ENCODE results near the gene CDC45.

DNA sequence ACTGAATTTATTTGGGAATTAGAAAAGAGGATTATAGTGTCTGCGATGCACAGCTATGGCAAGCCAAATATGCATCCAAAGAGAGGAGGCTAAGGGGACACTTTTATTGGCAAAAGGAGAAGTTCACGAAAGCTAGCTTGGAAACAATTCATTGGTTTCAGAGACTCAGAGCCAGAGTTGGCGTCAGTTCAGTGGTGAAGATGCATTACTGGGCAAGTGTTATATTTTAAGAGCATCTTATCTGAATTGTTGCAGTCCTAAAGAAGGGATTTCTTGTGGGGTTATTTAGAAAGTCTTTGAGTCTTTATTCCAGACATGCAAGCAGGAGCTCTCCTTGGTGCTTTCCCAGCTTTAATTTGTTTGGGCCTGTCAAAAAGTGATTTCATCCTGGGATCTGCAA lies 29.5 kb downstream of the CDC45 start:
- TF ChIP-seq, protein P1, sequence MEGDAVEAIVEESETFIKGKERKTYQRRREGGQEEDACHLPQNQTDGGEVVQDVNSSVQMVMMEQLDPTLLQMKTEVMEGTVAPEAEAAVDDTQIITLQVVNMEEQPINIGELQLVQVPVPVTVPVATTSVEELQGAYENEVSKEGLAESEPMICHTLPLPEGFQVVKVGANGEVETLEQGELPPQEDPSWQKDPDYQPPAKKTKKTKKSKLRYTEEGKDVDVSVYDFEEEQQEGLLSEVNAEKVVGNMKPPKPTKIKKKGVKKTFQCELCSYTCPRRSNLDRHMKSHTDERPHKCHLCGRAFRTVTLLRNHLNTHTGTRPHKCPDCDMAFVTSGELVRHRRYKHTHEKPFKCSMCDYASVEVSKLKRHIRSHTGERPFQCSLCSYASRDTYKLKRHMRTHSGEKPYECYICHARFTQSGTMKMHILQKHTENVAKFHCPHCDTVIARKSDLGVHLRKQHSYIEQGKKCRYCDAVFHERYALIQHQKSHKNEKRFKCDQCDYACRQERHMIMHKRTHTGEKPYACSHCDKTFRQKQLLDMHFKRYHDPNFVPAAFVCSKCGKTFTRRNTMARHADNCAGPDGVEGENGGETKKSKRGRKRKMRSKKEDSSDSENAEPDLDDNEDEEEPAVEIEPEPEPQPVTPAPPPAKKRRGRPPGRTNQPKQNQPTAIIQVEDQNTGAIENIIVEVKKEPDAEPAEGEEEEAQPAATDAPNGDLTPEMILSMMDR (tag by site-specific recombination; IDR thresholded peaks at IDR 0.05): no peak
- TF ChIP-seq ZNF174 (tag by site-specific recombination; IDR thresholded peaks at IDR 0.05) (no peak), ZFP3 (tag by site-specific recombination; IDR thresholded peaks at IDR 0.05; ENCODE audit: low read depth) (no peak), ZNF768 (tag by site-specific recombination; IDR thresholded peaks at IDR 0.05) (no peak), ZNF664 (tag by site-specific recombination; IDR thresholded peaks at IDR 0.05) (no peak), ZNF37A (tag by site-specific recombination; IDR thresholded peaks at IDR 0.05) (no peak), ZBTB20 (tag by site-specific recombination; IDR thresholded peaks at IDR 0.05) (no peak), GLIS2 (tag by site-specific recombination; IDR thresholded peaks at IDR 0.05) (no peak), ZBTB1 (tag by site-specific recombination; IDR thresholded peaks at IDR 0.05) (no peak), HOXD13 (CRISPR knock-in tag; IDR thresholded peaks at IDR 0.05; ENCODE audit: borderline replicate concordance) (no peak)
- TF ChIP-seq, protein P2, sequence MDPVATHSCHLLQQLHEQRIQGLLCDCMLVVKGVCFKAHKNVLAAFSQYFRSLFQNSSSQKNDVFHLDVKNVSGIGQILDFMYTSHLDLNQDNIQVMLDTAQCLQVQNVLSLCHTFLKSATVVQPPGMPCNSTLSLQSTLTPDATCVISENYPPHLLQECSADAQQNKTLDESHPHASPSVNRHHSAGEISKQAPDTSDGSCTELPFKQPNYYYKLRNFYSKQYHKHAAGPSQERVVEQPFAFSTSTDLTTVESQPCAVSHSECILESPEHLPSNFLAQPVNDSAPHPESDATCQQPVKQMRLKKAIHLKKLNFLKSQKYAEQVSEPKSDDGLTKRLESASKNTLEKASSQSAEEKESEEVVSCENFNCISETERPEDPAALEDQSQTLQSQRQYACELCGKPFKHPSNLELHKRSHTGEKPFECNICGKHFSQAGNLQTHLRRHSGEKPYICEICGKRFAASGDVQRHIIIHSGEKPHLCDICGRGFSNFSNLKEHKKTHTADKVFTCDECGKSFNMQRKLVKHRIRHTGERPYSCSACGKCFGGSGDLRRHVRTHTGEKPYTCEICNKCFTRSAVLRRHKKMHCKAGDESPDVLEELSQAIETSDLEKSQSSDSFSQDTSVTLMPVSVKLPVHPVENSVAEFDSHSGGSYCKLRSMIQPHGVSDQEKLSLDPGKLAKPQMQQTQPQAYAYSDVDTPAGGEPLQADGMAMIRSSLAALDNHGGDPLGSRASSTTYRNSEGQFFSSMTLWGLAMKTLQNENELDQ (tag by site-specific recombination; IDR thresholded peaks at IDR 0.05; ENCODE audit: low read depth): no peak
- TF ChIP-seq, protein P3, sequence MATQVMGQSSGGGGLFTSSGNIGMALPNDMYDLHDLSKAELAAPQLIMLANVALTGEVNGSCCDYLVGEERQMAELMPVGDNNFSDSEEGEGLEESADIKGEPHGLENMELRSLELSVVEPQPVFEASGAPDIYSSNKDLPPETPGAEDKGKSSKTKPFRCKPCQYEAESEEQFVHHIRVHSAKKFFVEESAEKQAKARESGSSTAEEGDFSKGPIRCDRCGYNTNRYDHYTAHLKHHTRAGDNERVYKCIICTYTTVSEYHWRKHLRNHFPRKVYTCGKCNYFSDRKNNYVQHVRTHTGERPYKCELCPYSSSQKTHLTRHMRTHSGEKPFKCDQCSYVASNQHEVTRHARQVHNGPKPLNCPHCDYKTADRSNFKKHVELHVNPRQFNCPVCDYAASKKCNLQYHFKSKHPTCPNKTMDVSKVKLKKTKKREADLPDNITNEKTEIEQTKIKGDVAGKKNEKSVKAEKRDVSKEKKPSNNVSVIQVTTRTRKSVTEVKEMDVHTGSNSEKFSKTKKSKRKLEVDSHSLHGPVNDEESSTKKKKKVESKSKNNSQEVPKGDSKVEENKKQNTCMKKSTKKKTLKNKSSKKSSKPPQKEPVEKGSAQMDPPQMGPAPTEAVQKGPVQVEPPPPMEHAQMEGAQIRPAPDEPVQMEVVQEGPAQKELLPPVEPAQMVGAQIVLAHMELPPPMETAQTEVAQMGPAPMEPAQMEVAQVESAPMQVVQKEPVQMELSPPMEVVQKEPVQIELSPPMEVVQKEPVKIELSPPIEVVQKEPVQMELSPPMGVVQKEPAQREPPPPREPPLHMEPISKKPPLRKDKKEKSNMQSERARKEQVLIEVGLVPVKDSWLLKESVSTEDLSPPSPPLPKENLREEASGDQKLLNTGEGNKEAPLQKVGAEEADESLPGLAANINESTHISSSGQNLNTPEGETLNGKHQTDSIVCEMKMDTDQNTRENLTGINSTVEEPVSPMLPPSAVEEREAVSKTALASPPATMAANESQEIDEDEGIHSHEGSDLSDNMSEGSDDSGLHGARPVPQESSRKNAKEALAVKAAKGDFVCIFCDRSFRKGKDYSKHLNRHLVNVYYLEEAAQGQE (tag by site-specific recombination; IDR thresholded peaks at IDR 0.05): no peak

All from HEK293 (cell line).